GM23248 (cell line): ENCODE results near the gene SPDYC. TPM values are rescaled to one million over a fixed set of nuclear protein-coding genes. Genes with fewer than 3 reads are reported as not detected.

Experiments
- DNase-seq: peaks from one replicate; pipeline ENCODE4 v3.0.0-alpha.2; 2015
- H2AFZ ChIP-seq: fragments of 200-600 bp; sonication (generic); 2 replicates; pipeline ENCODE4 v1.6.1; 2016; ENCODE audit warnings: antibody characterized with exemption
- H3F3A ChIP-seq: fragments of 200-600 bp; sonication (generic); 2 replicates; pipeline ENCODE4 v1.6.1; 2016; ENCODE audit warnings: mild to moderate bottlenecking, antibody characterized with exemption, mixed run types; ENCODE audit not compliant: insufficient read depth
- H3K27ac ChIP-seq: fragments of 200-600 bp; sonication (generic); 2 replicates; pipeline ENCODE4 v1.5.1; 2016; ENCODE audit warnings: mild to moderate bottlenecking
- H3K27me3 ChIP-seq: fragments of 200-600 bp; sonication (generic); replicated peaks from 2 replicates; pipeline ENCODE4 v1.6.1; 2016; ENCODE audit warnings: mild to moderate bottlenecking; ENCODE audit not compliant: insufficient read depth
- H3K36me3 ChIP-seq: fragments of 200-600 bp; sonication (generic); 2 replicates; pipeline ENCODE4 v1.6.1; 2016; ENCODE audit warnings: low read depth, mild to moderate bottlenecking
- H3K4me1 ChIP-seq: fragments of 200-600 bp; sonication (generic); 2 replicates; pipeline ENCODE4 v1.6.1; 2016; ENCODE audit warnings: mild to moderate bottlenecking; ENCODE audit not compliant: insufficient read depth
- H3K4me2 ChIP-seq: fragments of 200-600 bp; sonication (generic); one replicate; pipeline ENCODE4 v1.6.1; 2016; ENCODE audit warnings: mild to moderate bottlenecking; ENCODE audit not compliant: unreplicated experiment
- H3K4me3 ChIP-seq: fragments of 200-600 bp; sonication (generic); 2 replicates; pipeline ENCODE4 v1.5.1; 2016; ENCODE audit warnings: mild to moderate bottlenecking
- H3K79me2 ChIP-seq: fragments of 200-600 bp; sonication (generic); 2 replicates; pipeline ENCODE4 v1.6.1; 2016; ENCODE audit warnings: mild to moderate bottlenecking; ENCODE audit not compliant: insufficient read depth
- H3K9ac ChIP-seq: fragments of 200-600 bp; sonication (generic); 2 replicates; pipeline ENCODE4 v1.6.1; 2016; ENCODE audit warnings: mild to moderate bottlenecking
- H3K9me2 ChIP-seq: fragments of 200-600 bp; sonication (generic); 2 replicates; pipeline ENCODE4 v1.6.1; 2016; ENCODE audit warnings: mixed run types, mild to moderate bottlenecking, moderate library complexity; ENCODE audit not compliant: insufficient read depth
- H3K9me3 ChIP-seq: fragments of 200-600 bp; sonication (generic); one replicate; pipeline ENCODE4 v1.6.1; 2017; ENCODE audit warnings: low read depth
- H4K20me1 ChIP-seq: fragments of 200-600 bp; sonication (generic); 2 replicates; pipeline ENCODE4 v1.6.0; 2016; ENCODE audit not compliant: insufficient read depth
- EZH2 ChIP-seq: fragments of 200-600 bp; sonication (generic); IDR thresholded peaks from 2 replicates; pipeline ENCODE4 v1.6.1; 2018; ENCODE audit warnings: antibody characterized with exemption, mild to moderate bottlenecking; ENCODE audit not compliant: insufficient read depth, poor library complexity, severe bottlenecking
- EZH2phosphoT487 ChIP-seq: fragments of 200-600 bp; sonication (generic); IDR thresholded peaks from 2 replicates; pipeline ENCODE4 v1.6.1; 2018; ENCODE audit warnings: antibody characterized with exemption, moderate library complexity, mild to moderate bottlenecking, low read depth; ENCODE audit not compliant: insufficient read depth
- WGBS, 2 experiments: methylation state at CpG; one replicate each; pipeline ENCODE4 v1.1.6; 2015 to 2017; ENCODE audit warnings: low lambda C conversion rate in 2 of 2, low coverage in 1 of 2; ENCODE audit errors: missing lambda C conversion rate in 2 of 2; 5-methylcytosine and 5-hydroxymethylcytosine counted together
- in situ Hi-C: fragments of 300-500 bp; cut with MboI; formaldehyde crosslinking; loops from 2 replicates; pipeline ENCODE4 v1.15.0; 2020
- polyA plus RNA-seq: library from polyadenylated mRNA; unstranded; fragments of >200 nt; fragmentation: Nextera tagmentation; extraction: Ambion mirVana; gene quantifications from 2 replicates; pipeline ENCODE4 v1.2.1, GENCODE V29; 2016
- total RNA-seq: library from RNA; depleted of rRNA; stranded (reverse); fragments of >200 nt; shearing (Covaris generic); gene quantifications from 2 replicates; pipeline ENCODE4 v1.2.3, GENCODE V29; 2014

Gene SPDYC
- total and polyA plus RNA-seq, 2 experiments from 2014 or later = not detected

GRCh38 chr11:65165410-65166317, 4.4 kb upstream of the SPDYC start:
- Histone ChIP-seq H4K20me1 (no peaks in the 10 kb centered on the region), H3K79me2 (no peaks in the 10 kb centered on the region), H3K36me3 (no peaks in the 10 kb centered on the region), H3K4me1 (peaks cover 3% of the 10 kb centered on the region; the same call in 1 of the 2 replicates), H2AFZ (peak overlapping the region; percentile 81), H3K4me2 (peak overlapping the region; percentile 69), H3K9me2 (no peaks in the 10 kb centered on the region), H3F3A (no peaks in the 10 kb centered on the region), H3K27ac (no peak overlapping the region), H3K4me3 (peak overlapping the region; percentile 60), H3K27me3 (no peaks in the 10 kb centered on the region), H3K9ac (peak overlapping the region; percentile 59), H3K9me3 (no peaks in the 10 kb centered on the region)
- in situ Hi-C loops = no loop called here
- WGBS, 2 experiments = 26 to 30% methylated on average over 31 of the region's 31 CpGs
- peak; percentile 22 for DNase-seq
- TF ChIP-seq EZH2phosphoT487 (no peak), EZH2 (no peak)

- H3K4me1 ChIP-seq = peaks cover 3% of the 10 kb centered on the region; the same call in 1 of the 2 replicates
- H3K27me3 ChIP-seq = no peaks in the 10 kb centered on the region
- H2AFZ ChIP-seq = no peak overlapping the region
- no peak overlapping the region for H3K27ac ChIP-seq
- in situ Hi-C loops = no loop called here
- no peaks in the 10 kb centered on the region for H3F3A ChIP-seq
- no peak for DNase-seq
- H3K36me3 ChIP-seq = no peaks in the 10 kb centered on the region
- no peak for TF ChIP-seq EZH2
- no peak for TF ChIP-seq EZH2phosphoT487
- no peak overlapping the region for H3K9ac ChIP-seq
- H3K4me3 ChIP-seq = no peak overlapping the region
- no peak overlapping the region for H3K4me2 ChIP-seq
- WGBS, 2 experiments = 92 to 95% methylated on average over 3 of the region's 3 CpGs
- no peaks in the 10 kb centered on the region for H3K79me2 ChIP-seq
- no peaks in the 10 kb centered on the region for H3K9me3 ChIP-seq
- no peaks in the 10 kb centered on the region for H4K20me1 ChIP-seq
- H3K9me2 ChIP-seq = no peaks in the 10 kb centered on the region
Measured at GRCh38 chr11:65166893-65167292, 3.1 kb upstream of the SPDYC start.

GRCh38 chr11:65167656-65168055, 2.4 kb upstream of the SPDYC start:
- H3K4me1 ChIP-seq = peaks cover 3% of the 10 kb centered on the region; the same call in 1 of the 2 replicates
- no peak for DNase-seq
- H3K4me3 ChIP-seq = no peak overlapping the region
- in situ Hi-C loops = no loop called here
- no peaks in the 10 kb centered on the region for H3K79me2 ChIP-seq
- no peaks in the 10 kb centered on the region for H3K36me3 ChIP-seq
- no peaks in the 10 kb centered on the region for H4K20me1 ChIP-seq
- H3K9me3 ChIP-seq = no peaks in the 10 kb centered on the region
- H3K9me2 ChIP-seq = no peaks in the 10 kb centered on the region
- H3K27me3 ChIP-seq = no peaks in the 10 kb centered on the region
- no peak overlapping the region for H2AFZ ChIP-seq
- 84 to 89% methylated on average over 3 of the region's 3 CpGs for WGBS, 2 experiments
- H3K27ac ChIP-seq = no peak overlapping the region
- TF ChIP-seq EZH2phosphoT487 (no peak), EZH2 (no peak)
- no peak overlapping the region for H3K9ac ChIP-seq
- no peaks in the 10 kb centered on the region for H3F3A ChIP-seq
- H3K4me2 ChIP-seq = no peak overlapping the region

GRCh38 chr11:65169164-65169641, 830 bp upstream of the SPDYC start:
- H3K27ac ChIP-seq = no peak overlapping the region
- TF ChIP-seq EZH2phosphoT487 (no peak), EZH2 (no peak)
- peak overlapping the region; percentile 84 for H2AFZ ChIP-seq
- in situ Hi-C loops = no loop called here
- H4K20me1 ChIP-seq = no peaks in the 10 kb centered on the region
- no peaks in the 10 kb centered on the region for H3K27me3 ChIP-seq
- peaks cover 3% of the 10 kb centered on the region; the same call in 1 of the 2 replicates for H3K4me1 ChIP-seq
- 0 out of 2 replicates have a peak overlapping the region, but pooled peaks have one; percentile 7 for H3K9ac ChIP-seq
- no peaks in the 10 kb centered on the region for H3K9me3 ChIP-seq
- H3K4me3 ChIP-seq = no peak overlapping the region
- H3K79me2 ChIP-seq = no peaks in the 10 kb centered on the region
- no peaks in the 10 kb centered on the region for H3K9me2 ChIP-seq
- DNase-seq = no peak
- H3K36me3 ChIP-seq = no peaks in the 10 kb centered on the region
- no peaks in the 10 kb centered on the region for H3F3A ChIP-seq
- 70 to 71% methylated on average over 11 of the region's 11 CpGs for WGBS, 2 experiments
- H3K4me2 ChIP-seq = no peak overlapping the region
